HCT116 (cell line): ENCODE measurements around the gene FNDC3B. TPM values are rescaled to one million over a fixed set of nuclear protein-coding genes. Genes with fewer than 3 reads are reported as not detected.

Experiments
- ATAC-seq: fragments of 200-7000 bp; cut with Tn5 transposase; 2 replicates; pipeline ENCODE4 v1.9.1; 2020; ENCODE audit warnings: mild to moderate bottlenecking, moderate library complexity
- BruUV-seq: library from RNA; stranded (reverse); fragments of 400-500 nt; replicated peaks from 2 replicates; lab custom pipeline; 2021; lab: Mats Ljungman, UMichigan
- CTCF ChIA-PET: fragments of 300-600 bp; sonication (Branson Sonifier 250); formaldehyde crosslinking; loops from one replicate; lab custom pipeline; 2021; ENCODE audit warnings: antibody characterized with exemption; lab: Charles Lee
- POLR2A ChIA-PET: fragments of 300-600, 350-600 bp; sonication (Branson Sonifier 250); formaldehyde crosslinking; loops from one replicate; lab custom pipeline; 2021; ENCODE audit warnings: antibody characterized with exemption; lab: Charles Lee
- RAD21 ChIA-PET, 2 experiments: fragments of 300-600 bp; sonication (Branson Sonifier 250); formaldehyde crosslinking; loops; one replicate each; lab custom pipeline; 2023; ENCODE audit warnings: low total read pairs in 2 of 2; ENCODE audit not compliant: uncharacterized antibody in 2 of 2, unreplicated experiment in 2 of 2, low non-redundant PET in 1 of 2; lab: Charles Lee
- DNase-seq: peaks from one replicate; pipeline ENCODE4 v3.0.0-alpha.2; 2010; ENCODE audit warnings: low read depth, low spot score
- H2AFZ ChIP-seq: fragments of 200-600 bp; shearing (Covaris generic), sonication (generic); 2 replicates; pipeline ENCODE4 v1.6.1; 2017; ENCODE audit warnings: low read depth, mixed run types, mixed read lengths, antibody characterized with exemption, low read length; ENCODE audit not compliant: poor library complexity, severe bottlenecking
- H3K27ac ChIP-seq: 2 replicates; pipeline ENCODE4 v1.5.1; 2012; ENCODE audit warnings: low read depth, low read length
- H3K27me3 ChIP-seq: fragments of 200-600 bp; sonication (generic); 2 replicates; pipeline ENCODE4 v1.6.1; 2016; ENCODE audit warnings: mixed run types, low read length, mixed read lengths; ENCODE audit not compliant: insufficient read depth
- H3K36me3 ChIP-seq, 2 experiments: fragments of 200-500 bp in 1 of 2; fragments of 200-600 bp in 1 of 2; sonication (Bioruptor generic) in 1 of 2; sonication (generic) in 1 of 2; 2 replicates each; pipeline versions ENCODE4 v1.5.1 to v1.6.1; 2014 to 2016; ENCODE audit warnings: low read length in 2 of 2, inconsistent platforms in 1 of 2, mixed read lengths in 1 of 2, mixed run types in 1 of 2; ENCODE audit not compliant: insufficient read depth in 2 of 2, control insufficient read depth in 1 of 2
- H3K4me1 ChIP-seq, 2 experiments: fragments of 200-600 bp in 1 of 2; sonication (generic) in 1 of 2; 2 replicates each; pipeline versions ENCODE4 v1.5.1 to v1.6.1; 2012 to 2017; ENCODE audit warnings: low read length in 2 of 2, inconsistent platforms in 1 of 2, mild to moderate bottlenecking in 1 of 2, mixed read lengths in 1 of 2, mixed run types in 1 of 2, moderate library complexity in 1 of 2; ENCODE audit not compliant: insufficient read depth in 2 of 2, control insufficient read depth in 1 of 2
- H3K4me2 ChIP-seq: fragments of 200-600 bp; sonication (generic); 2 replicates; pipeline ENCODE4 v1.6.1; 2017; ENCODE audit warnings: mixed run types, low read length, mixed read lengths
- H3K4me3 ChIP-seq, 2 experiments: fragments of 200-600 bp in 1 of 2; sonication (generic) in 1 of 2; replicated peaks in 1 of 2; 2 replicates each; pipeline ENCODE4 v1.5.1; 2011 to 2016; ENCODE audit warnings: low read length in 2 of 2, control low read depth in 1 of 2, low read depth in 1 of 2, mild to moderate bottlenecking in 1 of 2, mixed read lengths in 1 of 2, mixed run types in 1 of 2
- H3K79me2 ChIP-seq: fragments of 200-600 bp; sonication (generic); 2 replicates; pipeline ENCODE4 v1.6.1; 2017; ENCODE audit warnings: mild to moderate bottlenecking, mixed run types, low read length, moderate library complexity, mixed read lengths; ENCODE audit not compliant: insufficient read depth
- H3K9ac ChIP-seq: fragments of 200-600 bp; sonication (generic); 2 replicates; pipeline ENCODE4 v1.6.1; 2016; ENCODE audit warnings: low read length, mixed read lengths
- H3K9me2 ChIP-seq: fragments of 200-600 bp; sonication (generic), shearing (Covaris generic); 2 replicates; pipeline ENCODE4 v1.6.1; 2017; ENCODE audit warnings: mixed run types, mild to moderate bottlenecking, moderate library complexity; ENCODE audit not compliant: insufficient read depth
- H3K9me3 ChIP-seq, 2 experiments: fragments of 200-500 bp in 1 of 2; fragments of 200-600 bp in 1 of 2; sonication (Bioruptor generic) in 1 of 2; sonication (generic) in 1 of 2; 2 replicates each; pipeline ENCODE4 v1.6.1; 2014 to 2017; ENCODE audit warnings: low read length in 2 of 2, mixed read lengths in 2 of 2, inconsistent platforms in 1 of 2, low read depth in 1 of 2, mild to moderate bottlenecking in 1 of 2, mixed run types in 1 of 2, moderate library complexity in 1 of 2; ENCODE audit not compliant: control insufficient read depth in 1 of 2, insufficient read depth in 1 of 2
- H4K20me1 ChIP-seq: fragments of 200-600 bp; sonication (generic), shearing (Covaris generic); 2 replicates; pipeline ENCODE4 v1.6.1; 2017; ENCODE audit warnings: mixed run types, mild to moderate bottlenecking, moderate library complexity; ENCODE audit not compliant: insufficient read depth
- CBX3 ChIP-seq: IDR thresholded peaks from 2 replicates; pipeline ENCODE4 v1.6.1; 2012; ENCODE audit warnings: low read depth
- EGR1 ChIP-seq: IDR thresholded peaks from 2 replicates; pipeline ENCODE4 v1.6.1; 2012; ENCODE audit warnings: low read depth
- ELF1 ChIP-seq: IDR thresholded peaks from 2 replicates; pipeline ENCODE4 v1.6.1; 2012; ENCODE audit warnings: low read depth, borderline replicate concordance
- EZH2 ChIP-seq: fragments of 200-600 bp; sonication (generic); IDR thresholded peaks from 2 replicates; pipeline ENCODE4 v1.6.1; 2017; ENCODE audit warnings: antibody characterized with exemption, mixed run types
- EZH2phosphoT487 ChIP-seq: fragments of 200-600 bp; IDR thresholded peaks from 2 replicates; pipeline ENCODE4 v1.6.1; 2018; ENCODE audit warnings: antibody characterized with exemption, borderline replicate concordance
- JUND ChIP-seq: IDR thresholded peaks from 2 replicates; pipeline ENCODE4 v1.6.1; 2012
- POLR2A ChIP-seq: IDR thresholded peaks from 2 replicates; pipeline ENCODE4 v1.7.0; 2011; ENCODE audit warnings: borderline replicate concordance; ENCODE audit not compliant: insufficient read depth, insufficient read length; ENCODE audit errors: extremely low read depth
- POLR2AphosphoS5 ChIP-seq: IDR thresholded peaks from 2 replicates; pipeline ENCODE4 v1.6.1; 2011; ENCODE audit warnings: mild to moderate bottlenecking, low read depth, low read length, moderate library complexity
- RAD21 ChIP-seq: IDR thresholded peaks from 2 replicates; pipeline ENCODE4 v1.6.1; 2012; ENCODE audit warnings: low read depth, mild to moderate bottlenecking
- SIN3A ChIP-seq: IDR thresholded peaks from 2 replicates; pipeline ENCODE4 v1.6.1; 2012; ENCODE audit warnings: low read depth
- SP1 ChIP-seq: IDR thresholded peaks from 2 replicates; pipeline ENCODE4 v1.6.1; 2012; ENCODE audit warnings: low read depth
- SRF ChIP-seq: IDR thresholded peaks from 2 replicates; pipeline ENCODE4 v1.6.1; 2012; ENCODE audit warnings: low read depth
- TCF7L2 ChIP-seq: IDR thresholded peaks from 2 replicates; pipeline ENCODE4 v1.7.0; 2011; ENCODE audit warnings: borderline replicate concordance, inconsistent platforms; ENCODE audit not compliant: insufficient read depth, insufficient read length; ENCODE audit errors: extremely low read depth
- YY1 ChIP-seq: IDR thresholded peaks from 2 replicates; pipeline ENCODE4 v1.6.1; 2011; ENCODE audit warnings: low read length, low read depth, moderate library complexity, mild to moderate bottlenecking; ENCODE audit not compliant: insufficient replicate concordance; ENCODE audit errors: extremely low read depth
- ZNF274 ChIP-seq: fragments of 200-500 bp; sonication (Bioruptor generic); IDR thresholded peaks from 2 replicates; pipeline ENCODE4 v1.6.1; 2014; ENCODE audit warnings: mild to moderate bottlenecking, low read depth, low read length, inconsistent platforms
- intact Hi-C: fragments of 100-400 bp; cut with micrococcal nuclease; formaldehyde crosslinking; loops from 2 replicates; pipeline ENCODE4 v1.10.0; 2022
- total RNA-seq: library from RNA; stranded (reverse); gene quantifications from one replicate; pipeline ENCODE4 v1.2.1, GENCODE V29; 2021; ENCODE audit not compliant: unreplicated experiment
- TF ChIP-seq, protein P1 (sequence below): IDR thresholded peaks from 2 replicates; pipeline ENCODE4 v1.6.1; 2012
- TF ChIP-seq, protein P2 (sequence below): IDR thresholded peaks from 2 replicates; pipeline ENCODE4 v1.6.1; 2011; ENCODE audit warnings: mild to moderate bottlenecking, low read length, moderate library complexity; ENCODE audit not compliant: insufficient replicate concordance; ENCODE audit errors: extremely low read depth

FNDC3B gene
- total RNA-seq, 1 experiment from 2014 or later = 45.7 TPM

- ChIA-PET RAD21 (no interaction called here), POLR2A (no interaction called here), CTCF (no interaction called here)
- no peak for ATAC-seq
- intact Hi-C loops = no loop called here
- no peak for TF ChIP-seq EZH2
- TF ChIP-seq, protein P1, sequence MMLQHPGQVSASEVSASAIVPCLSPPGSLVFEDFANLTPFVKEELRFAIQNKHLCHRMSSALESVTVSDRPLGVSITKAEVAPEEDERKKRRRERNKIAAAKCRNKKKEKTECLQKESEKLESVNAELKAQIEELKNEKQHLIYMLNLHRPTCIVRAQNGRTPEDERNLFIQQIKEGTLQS = no peak
- no peak for TF ChIP-seq RAD21
- TF ChIP-seq YY1 = no peak
- no peak for TF ChIP-seq TCF7L2
- no peak for TF ChIP-seq SRF
- TF ChIP-seq SP1 = no peak
- TF ChIP-seq, protein P2, sequence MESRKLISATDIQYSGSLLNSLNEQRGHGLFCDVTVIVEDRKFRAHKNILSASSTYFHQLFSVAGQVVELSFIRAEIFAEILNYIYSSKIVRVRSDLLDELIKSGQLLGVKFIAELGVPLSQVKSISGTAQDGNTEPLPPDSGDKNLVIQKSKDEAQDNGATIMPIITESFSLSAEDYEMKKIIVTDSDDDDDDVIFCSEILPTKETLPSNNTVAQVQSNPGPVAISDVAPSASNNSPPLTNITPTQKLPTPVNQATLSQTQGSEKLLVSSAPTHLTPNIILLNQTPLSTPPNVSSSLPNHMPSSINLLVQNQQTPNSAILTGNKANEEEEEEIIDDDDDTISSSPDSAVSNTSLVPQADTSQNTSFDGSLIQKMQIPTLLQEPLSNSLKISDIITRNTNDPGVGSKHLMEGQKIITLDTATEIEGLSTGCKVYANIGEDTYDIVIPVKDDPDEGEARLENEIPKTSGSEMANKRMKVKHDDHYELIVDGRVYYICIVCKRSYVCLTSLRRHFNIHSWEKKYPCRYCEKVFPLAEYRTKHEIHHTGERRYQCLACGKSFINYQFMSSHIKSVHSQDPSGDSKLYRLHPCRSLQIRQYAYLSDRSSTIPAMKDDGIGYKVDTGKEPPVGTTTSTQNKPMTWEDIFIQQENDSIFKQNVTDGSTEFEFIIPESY = no peak
- no peak for TF ChIP-seq POLR2A
- TF ChIP-seq EZH2phosphoT487 = no peak
- TF ChIP-seq SIN3A = no peak
- TF ChIP-seq ZNF274 = no peak
- no peak for TF ChIP-seq POLR2AphosphoS5
- no peak for TF ChIP-seq EGR1
- TF ChIP-seq CBX3 = no peak
- TF ChIP-seq JUND = no peak
- no peak for TF ChIP-seq ELF1
- Histone ChIP-seq H3K4me3 (no peak overlapping the region), H3K4me1 (peaks cover 21 to 26% of the 10 kb centered on the region in 2 experiments), H3K9ac (no peak overlapping the region), H2AFZ (no peak overlapping the region), H3K9me3 (no peaks in the 10 kb centered on the region), H3K36me3 (no peaks in the 10 kb centered on the region), H3K4me2 (no peak overlapping the region), H3K9me2 (no peaks in the 10 kb centered on the region), H3K79me2 (peaks cover 9% of the 10 kb centered on the region), H4K20me1 (no peaks in the 10 kb centered on the region), H3K27me3 (no peaks in the 10 kb centered on the region), H3K27ac (no peak overlapping the region)
- BruUV-seq = no TSS peak
- no peak for DNase-seq
These were observed 107.0 kb downstream of the FNDC3B start for GRCh38 chr3:172146349-172146748.
